GM12864 (cell line): ENCODE data around the gene MACF1.
A peak's percentile ranks its signal among the peaks of the same experiment; 100 is the strongest.

ENCODE experiments used
- DNase-seq: peaks from one replicate; pipeline ENCODE4 v3.0.0-alpha.2; 2011; ENCODE audit warnings: low read depth
- H3K4me3 ChIP-seq: 2 replicates; pipeline ENCODE4 v1.5.1; 2011; ENCODE audit warnings: mild to moderate bottlenecking, low read depth, low read length, control low read depth
- TF ChIP-seq, protein P1 (sequence below): IDR thresholded peaks from 2 replicates; pipeline ENCODE4 v1.5.1; 2011; ENCODE audit warnings: low read depth, mild to moderate bottlenecking, moderate library complexity, low read length, control low read depth, inconsistent platforms; ENCODE audit errors: missing control alignments

The MACF1 gene

GRCh38 chr1:39272027-39272797 lies 67.7 kb downstream of the MACF1 start:
- H3K4me3 ChIP-seq, result peak overlapping the region; percentile 30; the same call in 1 of the 2 replicates
- TF ChIP-seq, protein P1, sequence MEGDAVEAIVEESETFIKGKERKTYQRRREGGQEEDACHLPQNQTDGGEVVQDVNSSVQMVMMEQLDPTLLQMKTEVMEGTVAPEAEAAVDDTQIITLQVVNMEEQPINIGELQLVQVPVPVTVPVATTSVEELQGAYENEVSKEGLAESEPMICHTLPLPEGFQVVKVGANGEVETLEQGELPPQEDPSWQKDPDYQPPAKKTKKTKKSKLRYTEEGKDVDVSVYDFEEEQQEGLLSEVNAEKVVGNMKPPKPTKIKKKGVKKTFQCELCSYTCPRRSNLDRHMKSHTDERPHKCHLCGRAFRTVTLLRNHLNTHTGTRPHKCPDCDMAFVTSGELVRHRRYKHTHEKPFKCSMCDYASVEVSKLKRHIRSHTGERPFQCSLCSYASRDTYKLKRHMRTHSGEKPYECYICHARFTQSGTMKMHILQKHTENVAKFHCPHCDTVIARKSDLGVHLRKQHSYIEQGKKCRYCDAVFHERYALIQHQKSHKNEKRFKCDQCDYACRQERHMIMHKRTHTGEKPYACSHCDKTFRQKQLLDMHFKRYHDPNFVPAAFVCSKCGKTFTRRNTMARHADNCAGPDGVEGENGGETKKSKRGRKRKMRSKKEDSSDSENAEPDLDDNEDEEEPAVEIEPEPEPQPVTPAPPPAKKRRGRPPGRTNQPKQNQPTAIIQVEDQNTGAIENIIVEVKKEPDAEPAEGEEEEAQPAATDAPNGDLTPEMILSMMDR, result no peak
- DNase-seq, result peak; percentile 58

GRCh38 chr1:39272798-39273469 lies 68.4 kb downstream of the MACF1 start:
- no peak overlapping the region; the same call in 1 of the 2 replicates for H3K4me3 ChIP-seq
- DNase-seq, result no peak
- TF ChIP-seq, protein P1, result no peak

DNA sequence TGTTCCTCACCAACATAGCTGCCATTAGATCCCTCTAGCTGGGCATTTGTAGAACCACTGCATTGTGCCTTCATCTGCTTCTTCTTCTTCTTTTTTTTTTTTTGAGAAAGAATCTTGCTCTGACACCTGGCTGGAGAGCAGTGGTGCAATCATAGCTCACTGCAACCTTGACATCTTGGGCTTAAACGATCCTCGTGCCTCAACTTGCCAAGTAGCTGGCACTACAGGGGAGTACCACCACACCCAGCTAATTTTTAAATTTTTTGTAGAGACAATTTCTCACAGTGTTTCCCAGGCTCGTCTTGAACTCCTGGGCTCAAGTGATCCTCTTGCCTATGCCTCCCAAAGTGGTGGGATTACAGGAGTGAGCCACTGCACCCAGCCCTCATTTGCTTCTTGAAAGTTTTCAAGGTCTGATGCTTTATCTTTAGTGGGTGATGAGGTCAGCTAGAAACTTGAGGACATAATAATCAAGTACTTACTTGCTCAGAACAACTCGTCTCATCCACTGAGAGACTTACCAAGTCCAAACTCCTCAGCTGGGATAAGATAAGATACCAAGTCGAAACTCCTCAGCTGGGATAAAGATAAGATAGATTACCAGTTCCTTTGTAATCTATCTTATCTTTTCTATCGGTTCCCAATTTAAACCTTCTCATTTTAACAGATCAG lies 71.5 kb downstream of the MACF1 start:
- TF ChIP-seq, protein P1, result no peak
- DNase-seq, result no peak
- H3K4me3 ChIP-seq, result no peak overlapping the region

DNA sequence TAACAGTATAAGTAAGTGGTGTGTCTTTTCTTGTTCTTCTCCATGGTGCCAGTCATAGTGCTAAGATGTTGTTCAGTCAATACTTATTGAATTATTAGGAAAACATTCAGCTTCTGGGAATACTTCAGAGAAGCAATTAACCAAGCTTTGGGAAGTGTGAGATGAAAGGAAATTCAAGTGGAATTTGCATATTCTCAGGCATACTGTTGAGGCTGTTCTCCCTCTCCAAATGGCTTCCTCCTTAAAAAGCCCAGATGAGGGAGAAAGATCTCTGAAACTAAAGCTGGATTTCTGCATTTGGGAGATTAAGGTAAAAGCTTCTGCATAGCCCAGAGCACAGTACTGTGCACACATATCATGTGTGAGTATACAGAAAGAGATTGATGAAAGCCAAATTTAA lies 73.4 kb downstream of the MACF1 start:
- DNase-seq, result no peak
- H3K4me3 ChIP-seq, result no peak overlapping the region
- TF ChIP-seq, protein P1, result no peak

- no peak overlapping the region for H3K4me3 ChIP-seq
- TF ChIP-seq, protein P1, result no peak
- DNase-seq, result no peak
Observed at GRCh38 chr1:39282537-39283216, 78.2 kb downstream of the MACF1 start.

DNA sequence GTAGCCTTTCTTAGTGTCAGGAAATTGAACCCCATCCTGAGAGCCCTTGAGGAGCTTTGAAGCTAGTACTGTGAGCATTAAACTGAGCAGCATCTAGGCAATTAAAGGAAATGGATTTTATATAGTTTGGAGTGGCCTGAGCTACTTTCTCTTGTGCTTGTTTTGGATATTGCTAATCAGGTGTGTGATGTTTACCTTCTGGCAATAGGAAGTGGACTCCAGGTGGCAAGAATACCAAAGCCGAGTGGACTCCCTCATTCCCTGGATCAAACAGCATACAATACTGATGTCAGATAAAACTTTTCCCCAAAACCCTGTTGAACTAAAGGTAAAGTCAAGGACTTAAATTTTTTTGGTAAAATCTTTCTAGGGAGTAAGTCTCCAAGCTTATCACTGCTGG lies 79.4 kb downstream of the MACF1 start:
- TF ChIP-seq, protein P1, result no peak
- DNase-seq, result no peak
- no peak overlapping the region for H3K4me3 ChIP-seq
